Measurements from ENCODE around the gene HOXC4.
"Not testable (repeated sequence)": the region's sequence is repeated elsewhere in the genome, so short reads cannot be mapped to it uniquely, and the experiment has no call there.

HOXC4 gene

GRCh38 chr12:54092943-54093342 lies 39.3 kb downstream of the HOXC4 start:
- not testable (repeated sequence) for DNase-seq

GRCh38 chr12:54095928-54096327 lies 42.3 kb downstream of the HOXC4 start:
- not testable (repeated sequence) for DNase-seq

- DNase-seq, result not testable (repeated sequence)
Measured at GRCh38 chr12:54098644-54099043, 45.0 kb downstream of the HOXC4 start.

- DNase-seq, result not testable (repeated sequence)
Measured at GRCh38 chr12:54100588-54100987, 47.0 kb downstream of the HOXC4 start.

- not testable (repeated sequence) for DNase-seq
Measured at GRCh38 chr12:54102223-54102622, 48.6 kb downstream of the HOXC4 start.

GRCh38 chr12:54103827-54104226 lies 50.2 kb downstream of the HOXC4 start:
- DNase-seq, result not testable (repeated sequence)
